ENCODE results near the gene CFAP299.
"Not testable (repeated sequence)": the region's sequence is repeated elsewhere in the genome, so short reads cannot be mapped to it uniquely, and the experiment has no call there.

Gene CFAP299

GRCh38 chr4:80610845-80611677, 275.5 kb downstream of the CFAP299 start:
- DNase-seq (ENCODE audit: low spot score) = no peak

GRCh38 chr4:80611678-80611979, 276.1 kb downstream of the CFAP299 start:
- no peak for DNase-seq (ENCODE audit: low spot score)

- DNase-seq (ENCODE audit: low spot score) = no peak
Observed at GRCh38 chr4:80613470-80613869, 277.9 kb downstream of the CFAP299 start.

- DNase-seq (ENCODE audit: low spot score) = no peak
Observed at GRCh38 chr4:80614319-80614718, 278.8 kb downstream of the CFAP299 start.

GRCh38 chr4:80615099-80615498, 279.6 kb downstream of the CFAP299 start:
- DNase-seq (ENCODE audit: low spot score) = no peak

GRCh38 chr4:80619070-80619674, 283.6 kb downstream of the CFAP299 start:
- DNase-seq (ENCODE audit: low spot score) = no peak

GRCh38 chr4:80631861-80632260, 296.3 kb downstream of the CFAP299 start:
- DNase-seq (ENCODE audit: low spot score) = no peak

- no peak for DNase-seq (ENCODE audit: low spot score)
Observed at GRCh38 chr4:80637190-80637589, 301.7 kb downstream of the CFAP299 start.

- no peak for DNase-seq (ENCODE audit: low spot score)
Observed at GRCh38 chr4:80646061-80646460, 310.5 kb downstream of the CFAP299 start.

- no peak for DNase-seq (ENCODE audit: low spot score)
Observed at GRCh38 chr4:80655662-80656061, 320.1 kb downstream of the CFAP299 start.

- not testable (repeated sequence) for DNase-seq (ENCODE audit: low spot score)
Observed at GRCh38 chr4:80670118-80670517, 334.6 kb downstream of the CFAP299 start.

- no peak for DNase-seq (ENCODE audit: low spot score)
Observed at GRCh38 chr4:80678413-80678812, 342.9 kb downstream of the CFAP299 start.

- DNase-seq (ENCODE audit: low spot score) = no peak
Observed at GRCh38 chr4:80680934-80681333, 345.4 kb downstream of the CFAP299 start.

- no peak for DNase-seq (ENCODE audit: low spot score)
Observed at GRCh38 chr4:80685214-80685613, 349.7 kb downstream of the CFAP299 start.

GRCh38 chr4:80687736-80688135, 352.2 kb downstream of the CFAP299 start:
- DNase-seq (ENCODE audit: low spot score) = not testable (repeated sequence)

- no peak for DNase-seq (ENCODE audit: low spot score)
Observed at GRCh38 chr4:80694171-80694570, 358.6 kb downstream of the CFAP299 start.

GRCh38 chr4:80705311-80705710, 369.8 kb downstream of the CFAP299 start:
- DNase-seq (ENCODE audit: low spot score) = no peak

GRCh38 chr4:80709082-80709869, 373.7 kb downstream of the CFAP299 start:
- DNase-seq (ENCODE audit: low spot score) = no peak

- no peak for DNase-seq (ENCODE audit: low spot score)
Observed at GRCh38 chr4:80710748-80711451, 375.4 kb downstream of the CFAP299 start.

GRCh38 chr4:80711956-80712355, 376.4 kb downstream of the CFAP299 start:
- no peak for DNase-seq (ENCODE audit: low spot score)

- DNase-seq (ENCODE audit: low spot score) = no peak
Observed at GRCh38 chr4:80713409-80713808, 377.9 kb downstream of the CFAP299 start.

GRCh38 chr4:80717204-80717603, 381.7 kb downstream of the CFAP299 start:
- no peak for DNase-seq (ENCODE audit: low spot score)
